ENCODE results near the gene MRPS2.
A peak's percentile ranks its signal among the peaks of the same experiment; 100 is the strongest.
"Not testable (repeated sequence)": the region's sequence is repeated elsewhere in the genome, so short reads cannot be mapped to it uniquely, and the experiment has no call there.

The MRPS2 gene

GRCh38 chr9:135500525-135501260 is at the start of gene MRPS2:
MRPS2 (plus strand) TSS chr9:135500682; CDS start chr9:135500711, 29 bp downstream.
- DNase-seq, result peak; percentile 40

GRCh38 chr9:135450956-135451355 is 49.5 kb upstream of the MRPS2 start:
- no peak for DNase-seq

- DNase-seq, result not testable (repeated sequence)
These were observed 48.6 kb upstream of the MRPS2 start for GRCh38 chr9:135451909-135452308.

GRCh38 chr9:135454737-135455136 is 45.7 kb upstream of the MRPS2 start:
- no peak for DNase-seq

GRCh38 chr9:135455401-135456030 is 45.0 kb upstream of the MRPS2 start:
- DNase-seq, result no peak

- no peak for DNase-seq
These were observed 43.9 kb upstream of the MRPS2 start for GRCh38 chr9:135456436-135457104.

- not testable (repeated sequence) for DNase-seq
These were observed 42.0 kb upstream of the MRPS2 start for GRCh38 chr9:135458478-135458877.

GRCh38 chr9:135461936-135462335 is 38.5 kb upstream of the MRPS2 start:
- DNase-seq, result no peak

GRCh38 chr9:135463140-135463539 is 37.3 kb upstream of the MRPS2 start:
- no peak for DNase-seq

GRCh38 chr9:135464181-135464580 is 36.3 kb upstream of the MRPS2 start:
- no peak for DNase-seq

- DNase-seq, result no peak
These were observed 31.5 kb upstream of the MRPS2 start for GRCh38 chr9:135468854-135469521.

- DNase-seq, result no peak
These were observed 28.5 kb upstream of the MRPS2 start for GRCh38 chr9:135471791-135472640.

GRCh38 chr9:135473972-135474543 is 26.4 kb upstream of the MRPS2 start:
- no peak for DNase-seq

- peak; percentile 3 for DNase-seq
These were observed 25.6 kb upstream of the MRPS2 start for GRCh38 chr9:135474915-135475314.

- DNase-seq, result no peak
These were observed 23.7 kb upstream of the MRPS2 start for GRCh38 chr9:135476561-135477355.

- no peak for DNase-seq
These were observed 22.3 kb upstream of the MRPS2 start for GRCh38 chr9:135478191-135478590.

GRCh38 chr9:135478829-135479468 is 21.5 kb upstream of the MRPS2 start:
- no peak for DNase-seq

- DNase-seq, result no peak
These were observed 20.9 kb upstream of the MRPS2 start, which contains the start of gene PPP1R26 for GRCh38 chr9:135479469-135480052. PPP1R26 (plus strand) TSS chr9:135479782; CDS start chr9:135484511, 4,729 bp downstream.

GRCh38 chr9:135480071-135480939 is 20.2 kb upstream of the MRPS2 start:
- DNase-seq, result peak; percentile 4

Measured in NCI-H526 treated with DMSO at 0.1 percent for 48 hours (cell line).